Stimulated activated CD8-positive, alpha-beta memory T cell treated with anti-CD3 and anti-CD28 coated beads, Interleukin-7, amount 100 ng/mL, for 24 hours (primary cell): ENCODE measurements around the gene TULP3.

Experiments used
- DNase-seq: peaks from one replicate; pipeline ENCODE4 v3.0.0-alpha.2; 2020; ENCODE audit warnings: low read depth

The TULP3 gene

DNA sequence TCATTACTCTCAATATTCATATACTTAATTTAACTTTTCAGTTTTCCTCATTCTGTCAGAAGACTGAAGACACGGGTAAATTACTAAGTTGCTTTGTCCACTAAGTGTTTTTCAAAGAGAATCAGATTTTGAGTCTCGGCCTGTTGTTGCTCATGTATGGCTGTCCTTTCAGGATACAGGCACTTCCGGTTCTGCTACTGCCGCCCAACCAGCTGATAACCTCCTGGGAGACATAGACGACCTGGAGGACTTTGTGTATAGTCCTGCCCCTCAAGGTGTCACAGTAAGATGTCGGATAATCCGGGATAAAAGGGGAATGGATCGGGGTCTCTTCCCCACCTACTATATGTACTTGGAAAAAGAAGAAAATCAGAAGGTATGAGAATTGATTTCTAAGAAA lies 40.2 kb downstream of the TULP3 start:
- DNase-seq: no peak

- no peak for DNase-seq
Measured at GRCh38 chr12:2933586-2933985, 42.9 kb downstream of the TULP3 start.

- DNase-seq: no peak
Measured at GRCh38 chr12:2934371-2934770, 43.7 kb downstream of the TULP3 start.

- DNase-seq: no peak
Measured at GRCh38 chr12:2936301-2936700, 45.6 kb downstream of the TULP3 start.

DNA sequence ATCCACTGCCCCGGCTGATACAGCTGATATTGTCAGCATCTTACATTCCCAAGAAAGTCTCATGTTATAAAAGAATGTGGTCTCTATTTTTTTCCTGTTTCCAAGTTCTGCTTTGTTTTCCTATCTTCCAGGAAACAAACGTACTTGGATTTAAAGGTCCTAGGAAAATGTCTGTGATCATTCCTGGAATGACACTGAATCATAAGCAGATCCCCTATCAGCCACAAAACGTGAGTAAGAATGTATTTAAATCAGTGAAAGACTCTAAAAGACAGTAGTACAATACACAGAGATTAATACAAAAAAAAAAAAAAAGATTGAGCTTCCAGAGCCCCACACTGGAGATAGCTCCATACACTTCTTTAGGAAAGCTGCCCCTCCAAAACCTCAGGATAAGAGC lies 46.8 kb downstream of the TULP3 start:
- DNase-seq: no peak

- DNase-seq: no peak
Measured at GRCh38 chr12:2939191-2939590, 48.5 kb downstream of the TULP3 start.

DNA sequence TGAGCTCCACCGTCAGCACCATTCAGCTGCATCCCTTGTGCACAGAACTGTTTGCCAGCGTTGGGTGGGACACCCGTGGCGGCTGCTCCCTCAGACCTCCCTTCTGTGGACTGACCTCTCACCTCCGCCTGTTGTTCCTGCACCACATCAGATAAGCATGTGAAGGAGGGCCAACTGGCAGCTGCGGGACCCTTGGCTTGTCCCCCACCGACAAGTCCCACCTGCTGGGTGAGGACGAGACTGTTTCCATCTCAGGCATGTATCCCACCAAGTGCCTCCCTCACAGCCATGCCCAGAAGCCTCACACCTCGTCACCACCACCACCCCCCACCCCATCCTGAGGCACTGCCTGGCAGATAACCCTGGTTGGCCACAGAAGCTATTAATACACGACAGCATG lies 49.9 kb downstream of the TULP3 start:
- DNase-seq: no peak

- no peak for DNase-seq
Measured at GRCh38 chr12:2941524-2941923, 50.8 kb downstream of the TULP3 start.

DNA sequence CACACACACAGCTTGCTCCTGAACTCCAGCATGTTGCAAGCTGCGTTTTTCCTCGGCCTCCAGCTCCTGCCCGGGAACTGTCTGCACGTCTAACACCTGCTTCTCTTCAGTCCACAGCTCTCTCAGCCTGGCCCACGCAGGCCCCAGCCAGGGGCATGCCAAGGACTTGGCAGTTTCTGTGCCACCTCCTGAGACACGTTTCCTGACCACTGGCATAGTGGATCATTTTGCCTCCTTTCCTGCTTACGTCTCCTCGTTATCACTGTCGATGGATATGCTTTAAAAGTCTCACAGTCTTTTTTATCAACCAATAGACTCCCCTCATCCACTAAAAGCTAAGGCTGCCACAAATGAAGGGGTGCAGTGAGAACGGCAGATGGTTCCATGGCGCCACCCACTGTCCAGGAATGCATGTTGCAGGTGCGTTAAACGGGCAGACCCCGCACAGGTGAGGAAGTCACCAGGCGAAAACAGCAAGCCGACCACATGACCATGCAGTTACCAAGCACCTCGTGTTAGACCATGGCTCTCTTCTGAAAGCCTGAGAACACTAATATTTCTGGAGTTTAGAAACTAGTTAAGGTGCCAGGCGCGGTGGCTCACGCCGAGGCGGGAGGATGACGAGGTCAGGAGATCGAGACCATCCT lies 53.8 kb downstream of the TULP3 start:
- peak; percentile 21 for DNase-seq

- no peak for DNase-seq
Measured at GRCh38 chr12:2949411-2949810, 58.7 kb downstream of the TULP3 start.

GRCh38 chr12:2955888-2956287 lies 65.2 kb downstream of the TULP3 start:
- no peak for DNase-seq

DNA sequence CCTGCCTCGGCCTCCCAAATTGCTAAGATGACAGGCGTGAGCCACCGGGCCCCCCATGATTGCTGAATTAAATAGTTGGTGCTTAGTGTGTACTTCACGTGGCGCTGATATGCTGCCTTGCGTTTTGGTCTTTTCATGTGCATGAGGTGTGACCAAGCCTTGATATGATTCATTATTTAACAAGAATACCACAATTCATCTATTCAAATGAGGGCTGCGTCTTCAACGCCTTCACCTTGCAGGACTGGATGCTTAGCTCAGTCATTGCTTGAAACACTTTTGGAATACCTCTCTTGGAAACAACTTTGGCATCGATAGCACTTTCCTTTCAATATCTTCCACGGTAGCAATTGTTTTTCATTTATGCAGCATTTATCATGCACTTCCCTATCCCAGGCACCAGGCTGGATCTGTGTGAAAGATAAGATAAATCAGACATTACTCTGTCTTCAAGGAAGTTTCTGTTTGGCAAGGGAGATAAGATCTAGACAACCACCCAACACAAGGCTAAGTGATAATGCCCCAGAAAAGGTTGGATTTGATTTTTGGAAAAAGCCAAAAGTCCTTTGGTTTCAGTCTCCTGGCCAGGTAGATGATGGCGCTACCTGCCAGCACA lies 67.2 kb downstream of the TULP3 start:
- DNase-seq: no peak

DNA sequence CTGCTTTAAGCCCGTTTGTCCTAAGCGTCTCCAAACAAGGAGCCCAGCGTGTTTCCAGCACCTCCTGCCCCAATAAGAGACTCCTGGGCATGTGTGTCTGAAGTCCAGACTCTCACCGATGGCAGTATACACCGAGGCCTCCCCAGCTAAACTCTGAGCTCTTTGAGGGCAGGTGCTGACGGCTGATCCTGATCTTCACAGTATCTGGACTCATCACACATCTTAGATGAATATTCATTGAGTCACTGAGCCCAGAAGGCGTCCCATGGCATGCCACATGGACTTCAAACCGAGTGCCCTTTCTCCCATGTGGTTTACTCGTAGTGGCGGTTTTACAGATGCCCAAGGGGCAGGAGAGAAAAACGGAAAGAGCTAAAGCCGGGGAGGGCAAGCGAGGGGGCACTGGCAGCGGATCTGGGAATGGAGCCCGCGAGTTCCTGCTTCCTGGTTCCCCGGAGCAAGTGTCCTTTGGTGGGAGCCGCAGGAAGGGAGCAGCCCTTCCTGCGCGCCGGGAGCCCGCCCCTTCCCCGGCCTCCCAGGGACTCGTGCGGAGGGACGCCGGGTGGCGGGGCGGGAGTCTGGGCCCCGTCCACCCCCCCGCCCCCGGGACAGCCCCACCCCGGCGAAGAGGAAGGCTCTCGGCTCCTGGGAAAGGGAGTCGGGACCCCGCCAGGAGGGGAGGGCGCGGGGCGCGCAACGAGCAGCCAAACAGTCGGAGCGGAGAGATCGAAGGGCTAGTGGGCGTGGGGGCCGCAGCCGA lies 67.9 kb downstream of the TULP3 start:
- DNase-seq: no peak

DNA sequence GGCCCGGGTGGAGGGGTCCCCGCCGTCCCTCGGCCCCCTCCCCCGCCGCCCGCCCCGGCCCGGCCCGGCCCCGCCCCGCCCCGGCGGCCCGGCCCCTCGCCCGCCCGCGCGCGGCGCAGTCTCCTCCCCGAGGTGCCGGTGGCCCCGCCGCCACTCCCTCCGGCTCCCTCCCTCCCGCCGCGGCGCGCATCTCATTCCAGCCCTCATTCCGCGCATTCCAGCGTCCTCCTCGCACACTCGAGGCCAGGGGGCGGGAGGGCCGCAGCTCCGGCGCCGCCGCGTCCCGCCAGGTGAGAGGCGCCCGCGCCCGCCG lies 68.5 kb downstream of the TULP3 start, which contains the start of gene TEAD4:
TSS of gene TEAD4 (plus strand) at position 206 of the 313 bp plus-strand sequence.
- DNase-seq: no peak

DNA sequence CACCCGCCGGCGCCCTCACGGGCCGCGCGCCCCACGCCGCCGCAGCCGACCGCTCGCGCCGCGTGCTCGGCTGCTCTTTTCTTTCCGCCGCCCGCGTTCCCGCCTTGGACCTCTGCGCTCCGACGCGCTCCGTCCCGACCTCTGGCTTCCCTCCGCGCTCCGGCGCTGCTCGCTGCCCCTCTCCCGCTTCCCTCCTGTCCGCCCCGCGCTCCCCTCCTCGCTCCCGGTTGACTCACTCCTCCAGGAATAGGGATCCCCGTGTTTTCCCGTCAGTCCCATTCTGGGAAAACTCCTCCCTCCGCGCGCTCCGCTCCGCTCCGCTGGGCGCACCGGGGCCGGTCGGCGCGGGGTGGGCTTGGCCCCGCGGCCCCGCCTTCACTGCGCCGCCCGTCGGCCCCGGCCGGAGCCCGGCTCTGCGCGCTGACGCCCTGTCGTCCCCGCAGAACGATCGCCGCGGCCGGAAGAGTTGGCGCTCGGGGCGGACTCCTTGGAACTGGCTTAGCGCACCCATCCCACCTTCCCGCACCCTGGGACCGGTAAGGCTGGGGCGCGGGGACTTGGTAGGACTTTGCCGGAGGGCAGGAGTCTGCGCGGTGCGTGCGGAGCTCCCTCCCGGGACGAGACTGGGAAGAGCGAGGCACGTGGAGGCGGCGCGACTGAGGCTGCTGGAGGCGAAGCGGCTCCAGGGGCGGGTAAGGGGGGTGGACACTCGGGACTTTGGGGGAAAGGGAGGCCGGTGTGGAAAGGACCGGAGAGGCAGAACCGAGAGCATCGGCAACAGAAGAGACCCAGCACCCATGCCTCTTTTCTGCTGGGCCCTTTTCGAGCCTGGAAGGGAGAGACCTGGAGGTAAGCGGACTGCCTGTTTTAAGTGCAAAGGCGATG lies 69.1 kb downstream of the TULP3 start:
- DNase-seq: no peak

DNA sequence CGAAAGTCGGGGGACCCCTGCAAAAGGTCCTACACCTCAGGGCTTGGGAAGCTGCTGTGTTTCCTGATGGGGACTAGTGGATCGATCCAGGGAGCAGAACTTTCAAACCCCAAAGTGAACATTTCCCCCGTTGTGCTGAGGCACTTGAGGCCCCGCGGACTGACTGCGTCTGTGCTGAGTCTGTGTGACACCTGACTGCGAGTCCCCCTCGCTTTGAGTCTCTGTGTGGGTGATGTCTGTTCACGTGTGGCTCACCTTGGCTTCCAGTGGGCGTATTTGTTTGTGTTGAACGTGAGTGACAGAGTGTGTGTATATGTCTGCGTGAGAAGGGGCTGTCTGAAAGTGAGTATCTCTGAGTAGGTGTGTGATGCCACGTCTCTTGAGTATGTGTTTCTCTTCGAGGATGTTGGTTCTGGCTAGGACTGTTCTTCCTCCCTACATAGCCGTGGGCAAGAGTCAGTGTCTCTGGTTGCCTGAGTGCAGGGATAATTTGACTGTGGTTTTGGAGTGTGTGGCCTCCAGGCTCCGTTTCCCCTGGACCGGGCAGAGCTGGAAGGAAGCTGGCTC lies 69.8 kb downstream of the TULP3 start:
- DNase-seq: no peak

- no peak for DNase-seq
Measured at GRCh38 chr12:2960996-2961616, 70.4 kb downstream of the TULP3 start.

- no peak for DNase-seq
Measured at GRCh38 chr12:2961705-2962104, 71.0 kb downstream of the TULP3 start.

- no peak for DNase-seq
Measured at GRCh38 chr12:2963154-2963759, 72.6 kb downstream of the TULP3 start.

- no peak for DNase-seq
Measured at GRCh38 chr12:2963760-2964292, 73.1 kb downstream of the TULP3 start.

- no peak for DNase-seq
Measured at GRCh38 chr12:2967651-2968050, 77.0 kb downstream of the TULP3 start.
